ENCODE results near the gene SEC16B. TPM values are rescaled to one million over a fixed set of nuclear protein-coding genes. Genes with fewer than 3 reads are reported as not detected.

The SEC16B gene
- total RNA-seq, 1 donor from 2014 or later: 0.64 TPM

- H3K27me3 Mint-ChIP-seq (ENCODE audit: unreplicated experiment): no peaks in the 10 kb centered on the region
- no peak overlapping the region for H3K27ac Mint-ChIP-seq (ENCODE audit: unreplicated experiment)
- no peaks in the 10 kb centered on the region for H3K9me3 Mint-ChIP-seq (ENCODE audit: unreplicated experiment)
- H3K36me3 Mint-ChIP-seq (ENCODE audit: unreplicated experiment): peaks cover 2% of the 10 kb centered on the region
- no peak overlapping the region for H3K4me3 Mint-ChIP-seq (ENCODE audit: unreplicated experiment)
- peaks cover 7% of the 10 kb centered on the region for H3K4me1 Mint-ChIP-seq (ENCODE audit: unreplicated experiment)
- TF ChIP-seq CTCF (IDR thresholded peaks at IDR 0.05): no peak
- DNase-seq (ENCODE audit: extremely low spot score, unreplicated experiment): no peak
Measured at GRCh38 chr1:177932123-177932522, 37.7 kb downstream of the SEC16B start.

GRCh38 chr1:177928952-177929351 lies 40.9 kb downstream of the SEC16B start:
- no peaks in the 10 kb centered on the region for H3K9me3 Mint-ChIP-seq (ENCODE audit: unreplicated experiment)
- H3K4me3 Mint-ChIP-seq (ENCODE audit: unreplicated experiment): no peak overlapping the region
- H3K4me1 Mint-ChIP-seq (ENCODE audit: unreplicated experiment): peaks cover 15% of the 10 kb centered on the region
- H3K27me3 Mint-ChIP-seq (ENCODE audit: unreplicated experiment): no peaks in the 10 kb centered on the region
- no peak for DNase-seq (ENCODE audit: extremely low spot score, unreplicated experiment)
- TF ChIP-seq CTCF (IDR thresholded peaks at IDR 0.05): no peak
- H3K36me3 Mint-ChIP-seq (ENCODE audit: unreplicated experiment): peaks cover 2% of the 10 kb centered on the region
- H3K27ac Mint-ChIP-seq (ENCODE audit: unreplicated experiment): no peak overlapping the region

- H3K27ac Mint-ChIP-seq (ENCODE audit: unreplicated experiment): no peak overlapping the region
- no peaks in the 10 kb centered on the region for H3K9me3 Mint-ChIP-seq (ENCODE audit: unreplicated experiment)
Measured at GRCh38 chr1:177928194-177928593, 41.7 kb downstream of the SEC16B start.

GRCh38 chr1:177927021-177927596 lies 42.7 kb downstream of the SEC16B start:
- Mint-ChIP-seq H3K27ac (ENCODE audit: unreplicated experiment) (peak overlapping the region; percentile 27), H3K27me3 (ENCODE audit: unreplicated experiment) (no peaks in the 10 kb centered on the region), H3K4me3 (ENCODE audit: unreplicated experiment) (no peak overlapping the region), H3K9me3 (ENCODE audit: unreplicated experiment) (no peaks in the 10 kb centered on the region), H3K36me3 (ENCODE audit: unreplicated experiment) (no peaks in the 10 kb centered on the region), H3K4me1 (ENCODE audit: unreplicated experiment) (peaks cover 15% of the 10 kb centered on the region)
- DNase-seq (ENCODE audit: extremely low spot score, unreplicated experiment): no peak
- no peak for TF ChIP-seq CTCF (IDR thresholded peaks at IDR 0.05)

More at GRCh38 chr1:177928194-177928593, 41.7 kb downstream of the SEC16B start:
- peaks cover 15% of the 10 kb centered on the region for H3K4me1 Mint-ChIP-seq (ENCODE audit: unreplicated experiment)
- H3K4me3 Mint-ChIP-seq (ENCODE audit: unreplicated experiment): no peak overlapping the region
- no peak for TF ChIP-seq CTCF (IDR thresholded peaks at IDR 0.05)
- DNase-seq (ENCODE audit: extremely low spot score, unreplicated experiment): no peak
- peaks cover 2% of the 10 kb centered on the region for H3K36me3 Mint-ChIP-seq (ENCODE audit: unreplicated experiment)
- H3K27me3 Mint-ChIP-seq (ENCODE audit: unreplicated experiment): no peaks in the 10 kb centered on the region

- H3K27ac Mint-ChIP-seq (ENCODE audit: unreplicated experiment): no peak overlapping the region
Measured at GRCh38 chr1:177926201-177926600, 43.7 kb downstream of the SEC16B start.

More at GRCh38 chr1:177926201-177926600, 43.7 kb downstream of the SEC16B start:
- Mint-ChIP-seq H3K9me3 (ENCODE audit: unreplicated experiment) (no peaks in the 10 kb centered on the region), H3K36me3 (ENCODE audit: unreplicated experiment) (no peaks in the 10 kb centered on the region), H3K4me1 (ENCODE audit: unreplicated experiment) (peaks cover 15% of the 10 kb centered on the region), H3K27me3 (ENCODE audit: unreplicated experiment) (peaks cover 4% of the 10 kb centered on the region), H3K4me3 (ENCODE audit: unreplicated experiment) (no peak overlapping the region)
- DNase-seq (ENCODE audit: extremely low spot score, unreplicated experiment): no peak
- TF ChIP-seq CTCF (IDR thresholded peaks at IDR 0.05): no peak
